KG1 (cell line): ENCODE results near the gene GALNT9.
"Not testable (repeated sequence)": the region's sequence is repeated elsewhere in the genome, so short reads cannot be mapped to it uniquely, and the experiment has no call there.

Source experiments
- DNase-seq: peaks from one replicate; lab custom pipeline; 2025; lab: John Stamatoyannopoulos, UW

The GALNT9 gene

DNA sequence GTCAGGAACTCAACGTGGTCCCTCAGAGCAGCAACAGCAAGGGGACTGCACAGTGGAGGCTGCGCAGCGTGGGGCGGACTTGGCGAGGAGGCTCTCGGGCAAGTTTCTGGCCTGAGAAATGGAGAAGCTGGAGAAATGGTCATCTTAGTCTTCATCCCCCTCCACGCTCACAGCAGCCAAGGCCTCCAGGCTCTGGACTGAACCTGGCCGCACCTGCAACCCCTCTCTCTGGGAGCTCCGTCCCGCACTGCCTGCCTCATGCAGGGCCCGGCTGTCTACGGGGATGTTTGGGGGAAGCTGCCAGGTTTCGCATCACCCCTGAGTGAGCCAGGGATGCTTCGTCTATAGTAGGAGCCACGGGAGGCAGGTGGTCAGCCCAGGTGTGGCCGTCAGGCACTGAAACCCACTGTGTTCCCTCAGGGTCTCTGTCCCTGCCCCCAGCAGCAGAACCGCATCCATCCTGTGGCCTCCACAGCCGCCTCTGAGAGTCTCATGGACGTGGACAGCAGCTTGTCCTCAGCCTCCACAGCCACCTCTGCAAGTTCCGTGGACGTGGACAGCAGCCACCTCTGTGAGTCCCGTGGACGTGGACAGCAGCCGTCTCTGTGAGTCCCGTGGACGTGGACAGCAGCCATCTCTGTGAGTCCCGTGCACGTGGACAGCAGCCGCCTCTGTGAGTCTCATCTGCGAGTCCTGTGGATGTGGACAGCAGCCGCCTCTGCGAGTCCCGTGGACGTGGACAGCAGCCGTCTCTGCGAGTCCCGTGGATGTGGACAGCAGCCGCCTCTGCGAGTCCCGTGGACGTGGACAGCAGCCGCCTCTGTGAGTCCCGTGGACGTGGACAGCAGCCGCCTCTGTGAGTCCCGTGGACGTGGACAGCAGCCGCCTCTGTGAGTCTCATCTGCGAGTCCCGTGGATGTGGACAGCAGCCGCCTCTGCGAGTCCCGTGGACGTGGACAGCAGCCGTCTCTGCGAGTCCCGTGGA, 29.1 kb upstream of the GALNT9 start:
- not testable (repeated sequence) for DNase-seq

DNA sequence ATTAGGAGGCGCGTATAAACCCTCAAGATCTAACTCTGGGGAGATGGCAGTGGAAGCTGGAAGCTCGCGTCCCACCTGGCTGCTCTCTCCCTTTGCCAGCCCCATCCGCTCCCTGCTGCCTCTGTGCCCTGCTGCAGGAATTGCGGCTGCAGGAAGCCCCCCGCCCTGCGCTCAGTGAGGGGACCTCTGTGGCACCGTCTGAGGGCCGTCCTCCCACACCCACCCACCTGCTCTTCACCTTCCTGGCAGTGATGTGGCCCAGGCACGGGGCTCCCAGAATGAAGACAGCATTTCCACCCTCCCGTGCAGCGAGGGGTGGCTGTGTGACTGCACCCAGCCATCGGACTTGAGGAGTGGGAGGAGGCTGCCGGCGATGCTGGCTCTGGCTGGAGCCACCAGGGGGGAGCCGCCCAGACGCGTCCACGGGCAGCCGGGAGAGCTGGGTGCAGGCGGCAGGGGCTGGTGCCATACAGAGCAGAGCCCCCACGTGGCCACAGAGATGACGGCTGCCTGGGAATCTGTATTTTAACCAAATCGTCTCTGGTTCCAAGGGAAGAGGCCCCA, 28.3 kb upstream of the GALNT9 start:
- no peak for DNase-seq

DNA sequence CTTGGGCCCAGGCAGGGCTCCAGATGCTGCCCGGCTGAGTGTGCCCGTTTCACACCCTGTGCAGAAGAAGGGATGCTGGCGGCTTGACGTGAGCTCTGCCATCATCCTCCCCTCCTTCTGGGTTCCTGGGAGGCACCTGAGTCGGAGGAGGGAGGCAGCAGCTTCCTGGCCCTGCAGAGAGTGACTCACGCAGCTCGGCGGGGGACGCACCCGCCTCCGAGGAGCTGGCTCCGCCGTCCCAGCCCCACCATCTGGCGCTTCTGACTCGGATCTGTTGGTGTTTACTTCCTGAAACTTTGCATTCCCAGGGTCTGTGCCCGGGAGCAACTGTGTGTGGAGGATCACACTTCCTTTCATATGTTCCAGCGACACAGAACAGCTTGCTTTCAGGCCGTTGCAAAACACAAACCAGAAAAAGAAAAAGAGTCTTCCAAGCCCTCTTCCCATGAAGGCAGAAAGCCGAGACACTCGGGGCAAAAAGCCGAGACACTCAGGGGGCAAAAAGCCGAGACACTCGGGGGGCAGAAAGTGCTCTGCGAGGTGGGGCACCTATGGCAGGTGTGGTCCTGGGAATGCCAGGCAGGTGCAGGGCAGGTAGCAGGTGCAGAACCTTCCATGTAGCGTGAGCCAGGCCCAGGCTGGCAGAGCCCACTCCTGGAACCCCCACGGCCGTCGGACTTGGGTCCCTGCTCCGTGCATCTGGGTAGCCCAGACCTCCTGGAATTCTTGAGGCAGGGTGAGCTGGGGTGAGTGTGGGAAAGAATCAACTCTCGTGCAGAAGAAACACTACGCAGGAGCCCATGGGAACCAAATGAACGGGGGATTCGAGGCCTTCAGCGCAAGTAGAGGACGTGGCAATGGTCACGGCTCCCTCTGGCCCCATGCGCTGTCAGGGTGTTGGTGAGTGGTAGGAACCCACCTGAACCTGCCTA, 27.6 kb upstream of the GALNT9 start:
- DNase-seq = no peak

DNA sequence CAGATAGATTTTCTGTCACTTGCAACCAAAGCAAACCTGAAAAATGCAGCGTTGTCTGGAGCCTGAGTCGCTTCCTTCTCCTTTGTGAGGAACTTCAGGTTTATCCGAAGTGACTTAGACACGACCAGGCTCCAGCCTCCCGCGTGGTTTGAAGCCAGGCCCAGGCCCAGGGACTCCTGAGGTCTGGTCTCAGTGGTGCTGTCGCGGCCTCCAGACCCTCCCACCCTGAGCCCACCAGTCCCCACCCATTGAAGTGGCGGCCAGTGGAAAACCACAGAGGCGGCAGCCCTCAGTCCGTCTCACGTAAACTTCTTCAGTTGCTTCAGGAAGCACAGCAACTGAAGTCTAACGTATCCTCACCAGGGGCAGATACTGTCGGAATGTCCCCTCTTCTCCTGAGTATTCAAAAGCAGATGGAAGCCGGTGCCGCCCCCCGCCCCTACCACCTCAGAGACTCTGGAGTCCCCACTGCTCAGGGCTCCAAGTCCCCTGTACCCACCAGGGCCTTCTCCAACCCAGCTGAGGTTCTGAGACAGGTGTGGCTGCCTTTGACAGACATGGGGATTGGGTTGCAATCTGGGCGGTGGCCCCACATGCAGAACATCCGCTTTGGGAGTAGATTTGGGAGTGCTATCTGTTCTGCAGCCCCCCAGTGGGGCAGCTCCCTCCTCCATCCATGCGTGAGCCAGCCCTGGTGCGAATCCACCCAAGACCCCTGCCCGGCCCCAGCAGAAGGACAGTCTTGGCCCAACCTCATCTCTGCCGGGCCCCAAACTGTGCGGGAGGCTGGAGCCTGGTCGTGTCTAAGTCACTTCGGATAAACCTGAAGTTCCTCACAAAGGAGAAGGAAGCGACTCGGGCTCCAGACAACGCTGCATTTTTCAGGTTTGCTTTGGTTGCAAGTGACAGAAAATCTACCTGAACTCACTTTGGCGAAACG, 26.6 kb upstream of the GALNT9 start:
- no peak for DNase-seq

DNA sequence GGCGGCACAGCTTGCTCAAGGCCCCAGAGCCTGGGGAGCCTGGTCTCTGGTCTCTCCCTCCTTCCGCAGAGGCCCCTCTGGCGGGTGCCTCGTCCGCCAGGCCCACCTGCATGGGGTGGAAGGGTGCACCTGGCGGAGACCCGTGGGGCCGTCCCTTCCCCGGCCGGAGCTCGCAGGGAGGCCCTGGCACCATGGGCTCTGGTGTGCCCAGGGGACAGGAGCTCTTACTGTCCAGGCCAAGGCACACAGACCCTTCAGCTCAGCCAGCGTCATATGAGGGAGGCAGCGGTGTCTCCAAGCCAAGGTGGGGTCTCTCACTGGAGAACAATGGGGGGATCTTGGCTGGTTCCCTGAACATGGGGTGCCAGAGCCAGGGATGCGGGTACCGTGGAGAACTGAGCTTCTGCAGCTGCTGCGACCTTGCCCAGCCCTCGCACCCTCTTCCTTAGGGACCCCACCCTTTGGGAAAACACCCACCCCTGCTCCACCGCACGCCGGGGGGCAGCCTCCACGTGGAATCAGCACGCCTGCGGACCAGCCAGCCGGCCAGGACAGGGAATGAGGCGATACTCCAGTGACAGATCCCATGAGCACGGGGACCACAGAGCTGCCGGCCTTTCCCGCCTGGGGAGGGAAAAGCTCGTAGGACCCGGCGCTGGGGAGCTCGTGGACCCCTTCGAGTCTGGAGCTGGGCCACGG, 25.7 kb upstream of the GALNT9 start:
- no peak for DNase-seq

GRCh38 chr12:132354211-132354981, 25.0 kb upstream of the GALNT9 start:
- no peak for DNase-seq

- no peak for DNase-seq
Measured at GRCh38 chr12:132353811-132354210, 24.4 kb upstream of the GALNT9 start.

- DNase-seq = no peak
Measured at GRCh38 chr12:132352896-132353800, 23.8 kb upstream of the GALNT9 start.

GRCh38 chr12:132351751-132352495, 22.5 kb upstream of the GALNT9 start:
- no peak for DNase-seq

GRCh38 chr12:132349501-132350131, 20.2 kb upstream of the GALNT9 start:
- no peak for DNase-seq

DNA sequence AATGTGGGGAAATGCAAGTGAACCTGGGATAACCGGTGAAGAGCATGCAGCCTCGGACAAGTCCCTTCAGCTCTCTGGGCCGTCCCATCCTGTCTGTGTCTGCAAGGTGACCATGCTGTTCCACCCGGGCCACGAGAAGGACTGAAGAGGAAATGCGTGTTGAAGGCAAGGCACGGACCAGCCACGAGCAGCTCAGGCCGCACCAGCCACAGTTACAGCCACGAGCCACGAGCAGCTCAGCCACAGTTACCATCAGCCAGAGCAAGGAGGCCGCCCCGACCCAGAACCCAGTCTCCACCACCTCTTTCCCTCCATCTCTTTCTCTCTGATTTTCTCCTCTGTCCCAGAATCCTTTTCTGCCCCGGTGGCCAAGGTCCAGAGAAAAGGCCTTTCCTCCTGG, 18.8 kb upstream of the GALNT9 start:
- no peak for DNase-seq

GRCh38 chr12:132347176-132347855, 17.9 kb upstream of the GALNT9 start:
- DNase-seq = no peak

DNA sequence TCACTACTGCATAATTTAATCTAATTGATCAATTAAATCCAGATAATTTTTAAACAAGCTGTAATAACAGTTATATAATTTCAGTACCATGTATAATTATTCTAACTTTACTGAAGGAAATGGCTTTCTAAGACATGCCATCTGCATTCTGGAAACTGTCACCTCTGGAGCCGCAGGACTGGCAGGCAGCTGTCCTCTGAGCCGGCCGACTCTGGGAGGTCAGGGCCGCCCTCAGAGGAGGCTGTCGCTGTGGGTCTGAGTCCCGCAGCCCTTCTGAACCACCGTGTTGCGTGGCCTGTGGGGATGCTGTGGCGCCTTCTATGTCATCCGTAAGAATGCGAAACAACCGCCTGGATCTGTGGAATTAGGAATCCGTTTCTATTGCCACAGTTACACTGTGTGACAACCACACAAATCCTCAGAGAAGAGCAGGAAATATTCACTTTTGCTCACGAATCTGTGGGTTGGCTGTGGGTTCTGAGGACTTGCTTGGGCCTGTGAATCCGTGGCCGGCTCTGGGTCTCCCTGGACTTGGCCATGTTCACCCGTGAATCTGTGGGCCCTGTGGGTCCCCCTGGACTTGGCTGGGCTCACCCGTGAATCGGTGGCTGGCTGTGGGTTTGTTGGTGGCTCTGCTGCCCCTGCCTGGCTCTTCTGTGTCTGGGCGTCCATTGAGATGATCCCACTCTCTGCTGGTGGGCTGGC, 17.2 kb upstream of the GALNT9 start:
- no peak for DNase-seq

- DNase-seq = no peak
Measured at GRCh38 chr12:132345561-132346200, 16.3 kb upstream of the GALNT9 start.

DNA sequence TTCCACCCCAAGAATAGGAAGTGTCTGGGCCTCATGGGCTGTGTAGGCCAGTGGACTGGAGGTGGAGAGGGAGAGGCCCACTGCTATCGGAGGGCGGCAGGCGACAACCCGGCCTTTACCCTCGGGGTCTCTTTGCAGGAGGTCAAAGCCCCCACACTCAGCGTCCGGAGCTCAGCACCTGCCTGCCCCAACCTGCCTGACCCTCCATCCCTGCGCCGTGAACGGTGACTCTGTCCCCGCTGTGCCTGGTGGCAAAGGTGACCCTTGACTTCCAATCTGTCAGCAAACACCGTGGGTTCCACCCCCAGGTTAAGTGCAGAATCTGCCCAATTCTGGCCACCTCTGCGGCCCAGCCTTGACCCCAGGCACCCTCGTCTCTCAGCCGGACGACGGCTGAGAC, 15.7 kb upstream of the GALNT9 start:
- DNase-seq = no peak

GRCh38 chr12:132344601-132345000, 15.2 kb upstream of the GALNT9 start:
- DNase-seq = no peak
